OCI-LY3 (cell line): ENCODE measurements around the gene SPP1.
A peak's percentile ranks its signal among the peaks of the same experiment; 100 is the strongest.

ENCODE experiments used
- EZH2phosphoT487 ChIP-seq: fragments of 200-600 bp; shearing (Covaris generic); IDR thresholded peaks from 2 replicates; pipeline ENCODE4 v1.6.1; 2018; ENCODE audit warnings: antibody characterized with exemption, mixed run types, low read depth
- TF ChIP-seq, protein P1 (sequence below): fragments of 200-600, 300-600 bp; sonication (generic); IDR thresholded peaks from 2 replicates; pipeline ENCODE4 v1.5.1; 2014; ENCODE audit warnings: antibody characterized with exemption, low read length, low read depth

GRCh38 chr4:87938746-87939145, 36.8 kb upstream of the SPP1 start:
- TF ChIP-seq, protein P1, sequence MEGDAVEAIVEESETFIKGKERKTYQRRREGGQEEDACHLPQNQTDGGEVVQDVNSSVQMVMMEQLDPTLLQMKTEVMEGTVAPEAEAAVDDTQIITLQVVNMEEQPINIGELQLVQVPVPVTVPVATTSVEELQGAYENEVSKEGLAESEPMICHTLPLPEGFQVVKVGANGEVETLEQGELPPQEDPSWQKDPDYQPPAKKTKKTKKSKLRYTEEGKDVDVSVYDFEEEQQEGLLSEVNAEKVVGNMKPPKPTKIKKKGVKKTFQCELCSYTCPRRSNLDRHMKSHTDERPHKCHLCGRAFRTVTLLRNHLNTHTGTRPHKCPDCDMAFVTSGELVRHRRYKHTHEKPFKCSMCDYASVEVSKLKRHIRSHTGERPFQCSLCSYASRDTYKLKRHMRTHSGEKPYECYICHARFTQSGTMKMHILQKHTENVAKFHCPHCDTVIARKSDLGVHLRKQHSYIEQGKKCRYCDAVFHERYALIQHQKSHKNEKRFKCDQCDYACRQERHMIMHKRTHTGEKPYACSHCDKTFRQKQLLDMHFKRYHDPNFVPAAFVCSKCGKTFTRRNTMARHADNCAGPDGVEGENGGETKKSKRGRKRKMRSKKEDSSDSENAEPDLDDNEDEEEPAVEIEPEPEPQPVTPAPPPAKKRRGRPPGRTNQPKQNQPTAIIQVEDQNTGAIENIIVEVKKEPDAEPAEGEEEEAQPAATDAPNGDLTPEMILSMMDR = peak; percentile 28
- no peak for TF ChIP-seq EZH2phosphoT487
